Endothelial cell of hepatic sinusoid (primary cell): Measurements from ENCODE around the gene FLYWCH2.
"Not testable (repeated sequence)": the region's sequence is repeated elsewhere in the genome, so short reads cannot be mapped to it uniquely, and the experiment has no call there.

ENCODE experiments used
- in situ Hi-C: cut with HindIII; loops from 2 replicates; pipeline ENCODE4 v1.10.0; 2017; ENCODE audit warnings: low sequenced_read_pairs

Gene FLYWCH2

DNA sequence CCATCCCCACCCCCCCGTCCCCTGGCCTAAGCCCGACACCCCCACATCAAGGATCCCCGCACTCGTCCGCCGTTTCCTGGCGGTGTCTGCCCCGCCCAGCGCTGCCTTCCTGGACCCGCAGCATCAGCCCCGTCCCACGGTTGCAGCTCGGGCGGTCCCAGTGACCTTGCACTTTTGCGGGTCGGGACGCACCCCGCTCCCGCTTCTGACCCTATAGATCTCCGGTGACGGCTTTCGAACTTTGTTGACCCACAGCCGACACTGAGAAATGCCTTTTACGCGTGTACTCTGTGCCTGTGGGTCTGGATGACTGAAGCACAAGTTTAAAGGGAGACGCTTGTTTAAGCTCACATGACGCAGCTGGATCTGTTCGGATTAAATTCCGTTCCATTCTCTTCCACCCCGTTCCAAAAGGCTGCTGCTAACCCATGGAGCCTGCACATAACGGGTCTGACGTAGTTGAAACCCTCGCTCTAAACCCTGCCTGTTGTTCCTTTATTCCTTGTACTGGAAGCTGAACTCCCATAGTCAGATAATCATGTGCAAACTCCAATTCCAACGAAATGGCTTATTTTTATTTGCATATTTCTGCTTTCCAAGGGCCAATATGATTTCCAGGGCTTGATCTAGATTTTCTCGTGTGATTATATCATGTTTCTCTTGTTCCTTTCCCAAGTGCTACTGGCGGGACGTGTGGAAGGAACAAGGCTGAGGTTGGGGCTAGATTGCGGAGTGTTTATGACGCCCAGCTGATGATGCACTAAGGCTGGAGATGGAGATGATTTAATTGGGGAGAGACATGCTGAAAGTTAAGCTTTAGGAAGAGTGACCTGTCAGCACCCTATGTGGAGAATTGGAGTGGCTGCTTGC, 29.6 kb downstream of the FLYWCH2 start:
- in situ Hi-C loops, result no loop called here

DNA sequence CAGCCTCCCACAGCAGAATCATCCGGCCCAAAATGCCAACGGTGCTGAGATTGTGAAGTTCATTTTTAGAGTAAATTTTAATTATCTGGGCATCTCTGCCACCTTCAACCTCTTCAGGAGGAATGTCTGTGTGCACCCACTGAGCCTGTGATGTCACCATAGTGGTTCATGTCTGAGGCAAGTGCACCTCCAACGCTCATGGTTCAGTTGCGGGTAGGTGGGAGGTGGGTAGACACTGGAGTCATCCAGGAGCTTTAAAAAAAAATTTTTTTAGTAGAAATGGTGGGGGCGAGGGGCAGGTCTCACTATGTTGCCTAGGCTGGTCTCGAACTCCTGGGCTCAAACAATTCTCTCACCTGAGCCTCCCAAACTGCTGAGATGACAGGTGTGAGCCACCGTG, 30.6 kb downstream of the FLYWCH2 start:
- in situ Hi-C loops, result no loop called here

DNA sequence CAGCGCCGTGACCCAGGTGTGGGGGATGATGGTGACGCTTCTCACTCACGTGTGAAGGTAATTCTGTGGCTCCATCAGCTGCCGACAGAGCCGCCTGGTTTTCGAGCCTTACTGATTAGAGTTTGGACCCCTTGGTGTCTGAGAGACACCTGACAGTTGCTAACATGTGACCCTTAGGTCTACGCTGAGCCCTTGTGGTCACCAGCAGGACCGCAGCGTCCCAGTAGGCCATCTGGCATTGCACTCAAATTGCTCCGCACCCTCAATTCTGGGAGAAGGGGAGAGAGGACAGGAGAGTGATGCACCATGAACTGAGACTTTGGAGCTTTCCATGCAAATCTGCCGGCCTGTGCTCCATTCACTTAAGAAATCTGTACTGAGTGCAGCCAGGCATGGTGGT, 31.2 kb downstream of the FLYWCH2 start:
- in situ Hi-C loops, result no loop called here

DNA sequence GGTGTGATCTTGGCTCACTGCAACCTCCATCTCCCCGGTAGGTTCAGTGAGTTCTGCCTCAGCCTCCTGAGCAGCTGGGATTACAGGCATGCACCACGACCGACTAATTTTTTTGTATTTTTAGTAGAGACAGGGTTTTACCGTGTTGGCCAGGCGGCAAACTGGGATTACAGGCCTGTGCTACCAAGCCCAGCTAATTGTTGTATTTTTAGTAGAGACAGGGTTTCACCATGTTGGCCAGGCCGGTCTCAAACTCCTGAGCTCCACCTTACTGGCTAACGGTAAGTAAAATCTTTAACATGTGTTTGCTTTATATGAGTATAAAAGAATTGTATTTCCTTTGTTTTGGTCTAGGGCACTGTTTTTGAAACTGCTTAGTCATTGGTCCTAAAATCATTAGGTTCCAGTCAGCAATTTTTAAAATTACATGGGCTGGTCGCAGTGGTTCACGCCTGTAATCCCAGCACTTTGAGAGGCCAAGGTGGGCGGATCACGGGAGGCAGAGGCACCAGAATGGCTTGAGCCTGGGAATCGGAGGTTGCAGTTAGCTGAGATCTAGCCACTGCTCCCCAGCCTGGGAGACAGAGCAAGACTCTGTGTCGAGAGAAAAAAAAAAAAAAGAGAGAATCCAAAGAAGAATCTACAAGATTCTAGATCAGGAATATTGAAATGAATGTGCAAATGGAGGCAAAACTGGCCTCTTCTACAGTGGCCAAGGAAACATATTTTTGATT, 32.3 kb downstream of the FLYWCH2 start:
- in situ Hi-C loops, result no loop called here

DNA sequence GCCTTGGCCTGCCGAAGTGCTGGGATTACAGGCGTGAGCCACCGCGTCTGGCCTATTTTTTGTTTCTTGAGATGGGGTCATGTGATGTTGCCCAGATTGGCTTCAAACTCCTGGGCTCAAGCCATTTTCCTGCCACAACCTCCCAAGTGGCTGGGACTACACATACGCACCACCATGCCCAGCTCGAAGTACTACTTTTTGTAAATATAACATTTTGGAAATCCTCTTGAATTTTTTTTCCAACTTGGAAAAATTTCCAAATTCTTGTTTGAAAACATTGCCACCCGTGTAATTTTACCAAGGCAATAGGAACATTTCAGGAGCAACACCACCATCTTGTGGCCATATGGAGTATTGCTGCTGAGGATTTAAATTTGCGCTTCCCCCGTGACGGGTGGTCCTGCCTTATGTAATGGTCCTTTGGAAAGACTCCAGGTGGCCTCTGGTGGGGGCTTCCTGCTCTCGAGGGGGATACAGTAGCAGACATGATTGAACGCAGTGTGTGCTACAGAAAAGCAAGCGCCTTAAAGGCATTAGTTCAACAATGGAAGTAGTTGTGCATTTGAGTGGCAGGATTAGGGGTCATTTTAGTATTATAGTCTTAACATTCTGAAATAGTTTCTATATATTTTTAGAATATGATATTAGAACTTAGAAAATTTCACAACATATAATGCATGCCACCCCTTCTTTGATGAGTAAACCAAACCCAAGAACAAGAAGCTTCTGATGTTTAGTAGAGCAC, 36.7 kb downstream of the FLYWCH2 start:
- in situ Hi-C loops, result loop anchor here (5.0 kb wide), 1 partner anchor 147 kb away; no protein-coding TSS in a partner anchor

DNA sequence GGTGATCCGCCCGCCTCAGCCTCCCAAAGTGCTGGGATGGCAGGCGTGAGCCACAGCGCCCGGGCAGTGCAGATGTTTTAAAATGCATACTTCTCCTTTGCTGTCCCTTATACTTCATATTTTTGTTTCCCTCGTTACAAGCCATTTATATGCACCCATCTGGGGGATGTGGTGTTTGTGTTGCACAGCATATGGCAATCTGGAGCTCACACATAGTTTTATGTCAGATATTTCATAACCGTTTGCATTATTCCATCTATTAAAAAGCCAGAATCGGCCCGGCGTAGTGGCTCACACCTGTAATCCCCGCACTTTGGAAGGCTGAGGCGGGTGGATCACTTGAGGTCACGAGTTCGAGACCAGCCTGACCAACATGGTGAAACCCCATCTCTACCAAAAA, 40.5 kb downstream of the FLYWCH2 start:
- in situ Hi-C loops, result loop anchor here (5.0 kb wide), 1 partner anchor 151 kb away; no protein-coding TSS in a partner anchor

DNA sequence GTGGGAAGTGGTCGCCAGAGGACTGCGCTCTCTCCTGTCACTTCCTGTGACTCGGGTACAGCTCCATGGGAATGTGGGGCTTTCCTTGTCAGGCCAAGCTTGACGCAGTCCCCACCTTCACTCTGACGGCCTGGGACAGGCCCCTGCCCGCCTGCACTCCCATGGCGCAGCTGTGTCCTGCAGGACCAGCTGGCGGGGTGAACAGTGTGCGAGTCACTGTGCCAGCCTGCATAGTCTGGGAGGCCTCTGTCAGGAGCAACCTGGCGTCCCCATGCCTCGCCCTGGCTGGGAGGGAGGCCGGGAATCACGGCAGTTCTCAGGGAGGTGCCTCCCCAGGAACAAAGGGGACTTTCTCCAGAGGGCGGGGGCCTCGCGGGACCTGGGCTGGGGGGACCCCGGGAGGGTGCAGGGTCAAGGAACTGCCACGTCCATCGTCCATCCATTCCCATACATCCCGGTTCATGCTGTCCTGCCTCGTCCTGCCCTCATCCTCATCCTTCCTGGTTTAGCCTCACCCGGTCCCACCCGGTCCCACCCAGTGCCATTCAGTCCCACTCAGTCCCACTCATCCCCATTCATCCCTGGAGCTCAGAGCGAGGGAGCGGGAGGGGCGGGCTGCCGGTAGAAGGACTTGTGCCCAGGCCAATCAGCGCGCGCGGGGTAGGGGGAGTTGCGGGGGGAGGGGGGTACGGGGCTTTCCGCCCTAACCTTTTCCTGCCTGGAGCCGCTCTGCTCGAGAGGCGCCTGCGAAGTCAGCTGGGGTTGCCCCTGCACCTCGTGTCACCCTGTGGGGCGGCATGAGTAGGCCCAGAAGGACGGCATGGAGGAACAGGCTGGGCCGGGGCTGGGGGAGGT, 42.1 kb downstream of the FLYWCH2 start:
- in situ Hi-C loops, result loop anchor here (5.0 kb wide), 1 partner anchor 153 kb away; no protein-coding TSS in a partner anchor

DNA sequence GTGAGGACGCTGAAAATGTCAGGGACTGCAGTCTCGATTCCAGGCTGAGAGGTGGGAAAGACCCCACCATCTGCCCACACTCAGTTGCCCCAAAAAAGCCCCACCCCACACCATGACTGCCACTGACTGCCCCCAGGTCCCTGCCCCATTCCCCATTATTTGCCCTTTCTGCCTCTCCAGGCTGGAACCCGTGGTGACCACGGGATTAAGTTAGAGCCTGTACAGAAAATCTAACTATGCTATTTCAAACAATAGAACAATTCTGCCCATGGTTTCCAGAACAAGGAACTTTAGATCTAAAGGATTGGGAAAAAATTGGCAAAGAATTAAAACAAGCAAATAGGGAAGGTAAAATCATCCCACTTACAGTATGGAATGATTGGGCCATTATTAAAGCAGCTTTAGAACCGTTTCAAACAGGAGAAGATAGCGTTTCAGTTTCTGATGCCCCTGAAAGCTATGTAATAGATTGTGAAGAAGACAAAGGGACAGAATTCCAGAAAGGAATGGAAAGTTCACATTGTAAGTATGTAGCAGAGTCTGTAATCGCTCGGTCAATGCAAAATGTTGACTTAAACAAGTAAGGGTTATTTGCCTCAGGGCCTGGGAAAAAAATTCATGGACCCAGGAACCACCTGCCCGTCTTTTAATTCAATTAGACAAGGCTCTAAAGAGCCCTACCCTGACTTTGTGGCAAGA, 43.1 kb downstream of the FLYWCH2 start:
- in situ Hi-C loops, result no loop called here

DNA sequence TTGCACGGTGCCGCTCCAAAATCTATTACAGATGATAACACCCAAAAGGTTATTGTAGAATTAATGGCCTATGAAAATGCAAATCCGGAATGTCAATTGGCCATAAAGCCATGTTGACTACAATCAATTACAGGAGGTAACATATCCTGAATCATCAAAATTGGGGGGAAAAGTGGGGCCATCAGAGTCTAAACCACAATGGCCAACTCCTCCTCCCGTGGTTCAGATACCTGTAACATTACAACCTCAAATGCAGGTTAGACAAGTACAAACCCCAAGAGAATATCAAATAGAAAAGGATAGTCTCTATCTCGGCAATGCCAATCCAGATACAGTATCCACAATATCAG, 43.6 kb downstream of the FLYWCH2 start:
- in situ Hi-C loops, result no loop called here

DNA sequence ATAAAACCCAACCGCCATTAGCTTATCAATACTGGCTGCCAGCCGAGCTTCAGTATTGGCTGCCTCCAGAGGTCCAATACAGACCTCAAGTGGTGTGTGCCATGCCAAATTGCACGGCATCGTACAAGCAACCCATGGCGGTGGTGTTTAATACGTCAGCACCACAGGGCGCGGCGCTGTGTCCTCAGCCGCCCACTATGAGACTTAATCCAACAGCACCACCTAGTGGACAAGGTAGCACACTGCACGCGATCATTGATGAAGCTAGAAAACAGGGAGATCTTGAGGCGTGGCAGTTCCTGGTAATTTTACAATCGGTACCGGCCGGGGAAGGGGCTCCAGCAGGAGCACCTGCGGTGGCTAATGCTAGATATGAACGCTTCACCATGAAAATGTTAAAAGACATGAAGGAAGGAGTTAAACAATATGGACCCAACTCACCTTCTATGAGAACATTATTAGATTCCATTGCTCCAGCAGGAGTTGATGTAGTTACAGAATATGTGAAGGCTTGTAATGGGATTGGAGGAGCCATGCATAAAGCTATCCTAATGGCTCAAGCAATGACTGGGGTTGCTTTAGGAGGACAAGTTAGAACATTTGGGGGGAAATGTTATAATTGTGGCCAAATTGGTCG, 44.1 kb downstream of the FLYWCH2 start:
- in situ Hi-C loops, result no loop called here

DNA sequence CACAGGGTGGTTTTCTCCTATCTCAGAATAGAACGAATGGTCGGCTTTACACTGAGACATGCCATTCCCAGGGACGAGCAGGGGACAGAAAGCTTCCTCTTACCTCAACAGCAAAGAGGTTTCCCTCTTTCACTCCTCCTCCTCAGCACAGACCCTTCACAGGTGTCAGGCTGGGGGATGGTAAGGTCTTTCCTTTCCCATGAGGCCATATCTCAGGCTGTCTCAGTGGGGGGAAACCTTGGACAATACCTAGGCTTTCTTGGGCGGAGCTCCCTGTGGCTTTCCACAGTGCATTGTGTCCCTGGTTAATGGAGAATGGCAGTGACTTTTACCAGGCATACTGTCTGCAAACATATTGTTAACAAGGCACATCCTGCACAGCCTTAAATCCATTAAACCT, 45.1 kb downstream of the FLYWCH2 start:
- in situ Hi-C loops, result not testable (repeated sequence)

DNA sequence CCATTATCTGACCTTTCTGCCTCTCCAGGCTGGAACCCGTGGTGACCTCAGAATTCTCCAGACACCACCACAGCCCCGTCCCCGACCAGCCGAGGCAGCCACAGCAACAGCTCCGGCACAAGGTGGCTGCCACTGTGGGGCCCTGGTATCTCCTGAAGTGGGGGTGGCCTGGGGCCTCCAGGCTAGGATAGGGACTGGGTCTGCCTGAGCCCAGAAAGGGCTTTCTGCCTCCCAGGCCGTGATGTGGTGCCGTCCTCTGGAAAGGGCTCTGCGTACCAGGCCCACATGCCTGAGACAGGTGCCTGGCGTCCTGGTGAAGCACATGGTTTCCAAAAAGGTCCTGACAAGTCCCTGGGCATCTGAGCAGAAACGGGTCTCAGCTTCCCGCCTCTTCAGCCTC, 45.8 kb downstream of the FLYWCH2 start:
- in situ Hi-C loops, result no loop called here

DNA sequence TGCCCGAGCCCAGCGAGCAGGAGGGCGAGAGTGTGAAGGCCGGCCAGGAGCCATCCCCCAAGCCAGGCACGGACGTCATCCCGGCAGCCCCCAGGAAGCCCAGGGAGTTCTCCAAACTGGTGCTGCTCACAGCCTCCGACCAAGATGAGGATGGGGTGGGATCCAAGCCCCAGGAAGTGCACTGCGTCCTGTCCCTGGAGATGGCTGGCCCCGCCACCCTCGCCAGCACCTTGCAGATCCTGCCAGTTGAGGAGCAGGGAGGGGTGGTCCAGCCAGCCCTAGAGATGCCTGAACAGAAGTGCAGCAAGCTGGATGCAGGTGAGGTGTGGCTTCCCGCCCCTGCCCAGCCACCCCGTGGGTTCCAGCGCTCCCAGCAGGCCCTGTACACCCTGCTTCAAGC, 46.7 kb downstream of the FLYWCH2 start:
- in situ Hi-C loops, result no loop called here

DNA sequence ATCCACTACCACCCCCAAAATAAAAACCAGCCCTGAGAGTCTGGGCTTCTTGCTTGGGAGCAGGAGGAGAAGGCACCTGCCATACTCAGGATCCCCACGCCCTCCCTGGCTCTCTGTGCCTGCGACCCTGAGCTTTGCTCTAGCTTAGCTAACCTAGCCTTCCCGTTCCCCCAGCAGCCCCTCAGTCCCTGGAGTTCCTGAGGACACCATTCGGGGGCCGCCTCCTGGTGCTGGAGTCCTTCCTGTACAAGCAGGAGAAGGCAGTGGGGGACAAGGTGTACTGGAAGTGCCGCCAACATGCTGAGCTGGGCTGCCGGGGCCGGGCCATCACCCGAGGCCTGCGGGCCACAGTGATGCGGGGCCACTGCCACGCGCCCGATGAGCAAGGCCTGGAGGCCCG, 47.2 kb downstream of the FLYWCH2 start:
- in situ Hi-C loops, result no loop called here

DNA sequence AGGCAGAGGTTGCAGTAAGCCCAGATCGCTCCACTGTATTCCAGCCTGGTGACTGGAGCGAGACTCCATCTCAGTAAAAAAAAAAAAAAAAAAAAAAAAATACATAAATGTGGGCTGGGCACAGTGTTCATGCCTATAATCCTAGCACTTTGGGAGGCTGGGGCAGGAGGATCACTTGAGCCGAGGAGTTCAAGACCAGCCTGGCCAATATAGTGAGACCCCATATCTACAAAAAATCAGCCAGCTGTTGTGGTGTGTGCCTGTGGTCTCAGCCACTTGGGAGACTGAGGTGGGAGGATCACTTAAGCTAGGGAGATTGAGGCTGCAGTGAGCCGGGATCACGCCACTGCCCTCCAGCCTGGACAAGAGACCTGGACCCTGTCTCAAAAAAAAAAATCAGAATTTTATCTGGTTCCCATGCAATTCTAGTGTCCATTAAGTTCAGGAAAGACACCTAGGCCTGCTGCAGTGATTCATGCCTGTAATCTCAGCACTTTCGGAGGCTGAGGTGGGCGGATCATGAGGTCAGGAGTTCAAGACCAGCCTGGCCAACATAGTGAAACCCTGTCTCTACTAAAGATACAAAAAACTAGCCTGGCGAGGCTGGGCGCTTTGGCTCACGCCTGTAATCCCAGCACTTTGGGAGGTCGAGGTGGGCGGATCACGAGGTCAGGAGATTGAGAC, 48.4 kb downstream of the FLYWCH2 start:
- in situ Hi-C loops, result not testable (repeated sequence)

DNA sequence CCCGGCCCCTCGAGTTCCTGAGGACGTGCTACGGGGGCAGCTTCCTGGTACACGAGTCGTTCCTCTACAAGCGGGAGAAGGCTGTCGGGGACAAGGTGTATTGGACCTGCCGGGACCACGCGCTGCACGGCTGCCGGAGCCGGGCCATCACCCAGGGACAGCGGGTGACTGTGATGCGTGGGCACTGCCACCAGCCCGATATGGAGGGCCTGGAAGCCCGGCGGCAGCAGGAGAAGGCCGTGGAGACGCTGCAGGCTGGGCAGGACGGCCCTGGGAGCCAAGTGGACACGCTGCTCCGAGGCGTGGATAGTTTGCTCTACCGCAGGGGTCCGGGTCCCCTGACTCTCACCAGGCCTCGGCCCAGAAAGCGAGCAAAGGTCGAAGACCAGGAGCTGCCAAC, 50.1 kb downstream of the FLYWCH2 start:
- in situ Hi-C loops, result no loop called here

DNA sequence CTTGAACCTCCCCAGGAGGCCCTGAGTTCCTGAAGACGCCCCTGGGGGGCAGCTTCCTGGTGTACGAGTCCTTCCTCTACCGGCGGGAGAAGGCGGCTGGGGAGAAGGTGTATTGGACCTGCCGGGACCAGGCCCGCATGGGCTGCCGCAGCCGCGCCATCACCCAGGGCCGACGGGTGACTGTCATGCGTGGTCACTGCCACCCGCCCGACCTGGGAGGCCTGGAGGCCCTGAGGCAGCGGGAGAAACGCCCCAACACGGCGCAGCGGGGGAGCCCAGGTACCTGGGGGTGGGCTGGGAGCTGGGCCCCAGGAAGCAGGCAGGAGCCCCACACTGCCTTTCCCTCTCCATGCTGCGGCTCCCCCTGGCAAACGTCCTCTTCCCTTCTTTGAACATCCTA, 50.7 kb downstream of the FLYWCH2 start:
- in situ Hi-C loops, result no loop called here

DNA sequence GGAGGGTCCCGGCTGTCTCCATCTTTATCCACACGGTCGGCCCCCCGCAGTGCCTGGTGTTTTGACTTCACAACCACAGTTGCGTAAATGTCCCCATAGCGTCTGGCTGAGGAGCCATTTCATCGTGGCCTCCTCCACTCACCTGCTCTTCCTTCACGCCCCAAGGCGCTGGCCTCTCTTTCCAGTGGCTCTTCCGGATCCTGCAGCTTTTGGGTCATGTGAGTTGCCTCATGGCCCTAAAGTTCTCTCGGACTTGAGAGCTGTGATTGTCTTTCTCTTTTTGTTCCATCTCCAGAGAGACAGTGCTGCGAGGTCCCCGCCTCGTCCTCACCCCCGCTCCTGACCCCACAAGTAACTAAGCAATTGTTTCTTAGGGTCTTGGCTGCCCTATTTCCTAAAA, 51.4 kb downstream of the FLYWCH2 start:
- in situ Hi-C loops, result no loop called here

DNA sequence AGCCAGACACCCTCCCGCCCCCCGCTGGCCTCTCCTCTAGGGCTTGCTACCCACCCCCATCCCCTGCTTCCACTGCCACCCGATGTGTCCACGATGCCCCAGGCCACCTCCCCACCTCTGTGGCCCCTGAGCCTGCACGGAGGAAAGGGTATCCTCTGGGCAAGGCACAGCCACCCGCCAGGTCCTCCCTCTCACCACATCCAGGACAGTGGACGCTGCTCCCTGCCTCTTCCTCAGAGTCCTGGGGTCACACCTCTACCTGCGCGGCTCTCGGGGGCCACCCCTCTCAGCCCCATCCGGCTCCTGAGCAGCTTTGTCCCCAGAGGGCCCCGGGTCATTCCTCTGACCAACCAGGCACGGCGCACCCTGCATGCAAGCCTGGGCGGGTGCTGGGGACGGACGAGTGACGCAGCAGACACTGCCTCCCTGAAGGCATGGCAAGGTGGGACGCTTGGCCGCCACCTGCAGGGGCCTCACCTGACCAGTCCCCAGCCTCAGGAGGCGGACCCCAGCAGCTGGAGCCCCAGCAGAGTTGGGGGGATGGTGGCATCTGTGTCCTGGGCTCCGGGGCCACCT, 53.5 kb downstream of the FLYWCH2 start:
- in situ Hi-C loops, result no loop called here
